Kidney glomerular epithelial cell (primary cell): ENCODE measurements around the gene SLC25A36.

ENCODE experiments used
- DNase-seq: peaks from one replicate; lab custom pipeline; 2025; lab: John Stamatoyannopoulos, UW

SLC25A36 gene, protein sequence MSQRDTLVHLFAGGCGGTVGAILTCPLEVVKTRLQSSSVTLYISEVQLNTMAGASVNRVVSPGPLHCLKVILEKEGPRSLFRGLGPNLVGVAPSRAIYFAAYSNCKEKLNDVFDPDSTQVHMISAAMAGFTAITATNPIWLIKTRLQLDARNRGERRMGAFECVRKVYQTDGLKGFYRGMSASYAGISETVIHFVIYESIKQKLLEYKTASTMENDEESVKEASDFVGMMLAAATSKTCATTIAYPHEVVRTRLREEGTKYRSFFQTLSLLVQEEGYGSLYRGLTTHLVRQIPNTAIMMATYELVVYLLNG

DNA sequence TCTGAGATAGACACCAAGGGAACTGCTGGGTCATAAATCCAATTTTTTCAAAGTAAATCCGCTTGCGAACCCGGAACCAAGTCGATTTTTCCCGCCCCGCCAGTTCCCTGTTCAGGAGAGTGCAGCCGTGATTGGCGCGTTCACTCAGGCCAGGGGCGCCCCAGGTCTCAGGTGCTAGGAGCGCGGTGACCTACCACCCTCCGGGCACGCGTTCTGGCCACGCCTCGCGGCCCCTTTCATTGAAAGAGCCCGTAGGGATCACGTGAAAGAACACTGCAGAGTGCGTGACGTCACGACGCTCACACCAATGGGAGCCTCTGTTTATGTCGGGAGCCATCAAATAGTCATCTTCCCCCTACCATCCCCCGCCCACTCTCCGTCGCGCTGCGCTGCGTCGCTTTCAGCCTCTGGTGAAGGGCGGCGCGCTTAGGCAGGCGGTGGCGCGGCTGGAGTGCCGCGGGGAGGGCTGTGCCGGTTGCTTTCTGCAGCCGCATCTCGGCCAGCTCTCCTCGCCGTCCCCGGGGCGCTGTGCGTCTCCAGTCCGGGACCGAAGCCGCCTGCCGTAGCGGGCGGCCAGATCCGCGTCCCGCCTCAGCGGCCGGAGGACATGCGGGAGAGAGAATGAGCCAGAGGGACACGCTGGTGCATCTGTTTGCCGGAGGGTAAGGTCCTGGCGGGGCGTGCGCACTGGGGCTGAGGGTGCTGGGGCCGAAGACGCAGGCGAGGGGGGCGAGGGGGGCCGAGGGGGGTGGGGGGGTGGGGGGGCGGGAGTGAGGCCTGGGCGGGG, at the start of gene SLC25A36:
Gene SLC25A36 (plus strand): TSS at position 403 of the 787 bp plus-strand sequence. CDS start 219 bp downstream, at position 622.
- peak; percentile 90 for DNase-seq

DNA sequence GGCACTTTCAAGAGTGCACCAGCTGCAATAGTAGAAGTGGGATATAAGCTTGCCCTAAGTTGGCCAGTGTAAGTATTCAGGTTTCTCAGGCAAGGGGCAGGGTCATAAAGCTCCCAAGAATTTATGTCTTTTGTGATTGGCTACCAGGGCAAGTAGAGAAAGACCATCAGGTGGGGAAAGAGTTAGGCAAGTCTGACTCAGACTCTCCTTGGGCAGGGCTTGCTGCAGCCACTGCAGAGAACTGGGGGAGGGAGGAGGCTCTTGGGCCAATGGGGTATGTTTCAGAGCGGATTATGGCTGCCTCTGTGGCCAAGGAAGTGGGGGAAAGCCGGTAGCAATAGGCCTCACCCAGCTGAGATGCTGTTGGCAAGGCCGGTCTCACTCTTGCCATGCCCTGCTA, 44.6 kb upstream of the SLC25A36 start:
- DNase-seq: no peak

DNA sequence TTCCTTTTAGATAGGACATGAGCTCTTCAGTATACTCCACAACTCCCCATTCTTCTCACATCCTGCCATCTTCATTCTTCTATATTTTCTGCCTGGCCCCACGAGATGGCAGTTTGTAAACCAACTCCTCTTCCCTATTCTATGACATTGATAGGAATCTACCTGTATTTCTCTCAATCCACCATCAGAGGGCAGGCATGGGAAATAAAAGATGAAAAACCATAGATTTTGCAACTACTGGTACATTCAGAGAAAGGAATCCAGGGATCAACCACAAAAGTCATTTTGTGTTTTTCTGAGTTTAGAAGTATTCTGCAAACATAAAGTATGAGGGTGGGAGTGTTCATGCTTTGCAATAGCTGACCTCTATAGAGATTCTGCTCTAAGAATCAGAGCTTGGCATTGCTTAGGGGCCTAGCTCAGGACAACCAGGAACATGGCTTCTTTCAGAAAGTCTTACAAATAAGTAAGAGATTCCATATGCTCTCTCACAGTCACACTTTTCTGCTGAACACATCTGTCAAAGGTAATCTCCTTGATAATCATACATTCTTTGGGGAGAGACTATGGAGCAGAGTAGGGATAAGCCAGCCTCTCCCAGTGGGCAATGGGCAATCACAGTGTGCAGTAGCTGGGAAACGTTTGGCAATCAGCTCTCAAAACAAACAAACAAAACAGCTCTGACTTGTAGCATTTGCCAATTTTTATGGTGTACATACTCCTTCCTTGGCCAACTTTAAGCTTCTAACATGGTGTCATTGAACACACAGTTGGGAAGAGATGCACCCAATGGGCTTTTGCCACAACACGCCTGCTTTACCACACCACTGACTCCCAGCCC, 43.1 kb upstream of the SLC25A36 start:
- peak; percentile 86 for DNase-seq

DNA sequence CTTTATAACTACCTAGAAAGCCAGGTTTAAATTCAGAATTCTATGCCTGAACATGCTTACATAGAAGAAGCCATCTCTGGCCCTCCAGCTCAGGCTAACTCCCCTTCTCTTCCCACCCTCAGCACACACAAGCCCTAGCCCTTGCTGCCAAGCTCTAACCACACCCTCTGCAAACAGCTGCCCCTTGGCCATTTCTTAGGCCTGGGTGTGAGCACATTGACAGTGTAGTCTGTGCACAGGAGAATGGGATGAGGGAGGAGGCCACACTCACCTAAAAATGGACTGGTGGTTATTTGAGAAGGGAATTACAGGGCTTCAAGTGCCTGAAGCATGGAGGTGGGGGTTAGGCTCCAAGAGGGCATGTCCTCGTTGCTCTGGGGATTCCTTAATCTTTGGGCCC, 42.3 kb upstream of the SLC25A36 start:
- DNase-seq: no peak

DNA sequence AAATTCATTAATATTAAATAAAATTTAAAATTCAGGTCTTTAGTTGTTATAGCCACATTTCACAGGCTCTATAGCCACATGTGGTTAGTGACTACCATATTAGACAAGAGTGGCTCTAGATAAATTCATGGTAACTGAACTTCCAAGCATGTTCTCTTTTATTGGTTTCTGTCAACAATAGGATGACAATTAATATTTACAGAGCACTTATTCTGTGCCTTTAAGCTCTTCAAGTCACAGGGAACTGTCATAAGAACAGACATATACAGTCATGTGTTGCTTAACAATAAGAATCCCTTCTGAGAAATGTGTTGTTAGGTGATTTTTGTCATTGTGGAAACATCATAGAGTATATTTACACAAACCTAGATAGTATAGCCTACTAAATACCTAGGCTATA, 38.8 kb upstream of the SLC25A36 start:
- DNase-seq: no peak

DNA sequence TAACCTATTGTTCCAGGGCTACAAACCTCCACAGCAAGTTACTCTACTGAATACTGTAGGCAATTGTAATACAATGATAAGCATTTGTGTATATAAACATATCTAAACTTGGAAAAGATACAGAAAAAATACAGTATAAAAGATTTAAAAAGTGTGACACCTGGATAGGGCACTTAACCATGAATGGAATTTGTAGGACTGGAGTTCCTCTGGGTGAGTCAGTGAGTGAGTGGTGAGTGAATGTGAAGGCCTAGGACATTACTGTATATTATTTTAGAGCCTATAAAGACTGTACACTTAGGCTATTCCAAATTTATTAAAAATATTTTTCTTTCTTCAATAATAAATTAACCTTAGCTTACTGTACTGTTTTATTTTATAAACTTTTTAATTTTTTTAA, 38.4 kb upstream of the SLC25A36 start:
- peak; percentile 55 for DNase-seq

DNA sequence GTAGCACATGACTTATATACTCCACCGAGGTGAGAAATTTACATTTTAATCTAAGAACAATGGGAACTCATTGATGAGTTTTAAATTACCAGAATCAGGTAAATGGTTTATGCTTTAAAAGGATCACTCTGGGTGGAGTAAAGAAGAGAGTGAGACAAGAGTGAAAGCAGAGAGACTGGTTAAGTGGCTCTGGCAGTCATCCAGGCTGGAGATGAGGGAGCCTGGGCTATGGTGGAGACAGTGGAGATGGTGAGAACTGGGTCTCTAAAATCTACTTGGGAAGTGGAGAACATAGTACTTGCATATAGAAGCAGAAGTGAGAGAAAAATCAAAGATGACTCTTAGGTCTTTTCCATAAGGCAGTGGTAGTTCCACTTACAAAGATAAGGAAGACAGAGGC, 37.1 kb upstream of the SLC25A36 start:
- DNase-seq: no peak

DNA sequence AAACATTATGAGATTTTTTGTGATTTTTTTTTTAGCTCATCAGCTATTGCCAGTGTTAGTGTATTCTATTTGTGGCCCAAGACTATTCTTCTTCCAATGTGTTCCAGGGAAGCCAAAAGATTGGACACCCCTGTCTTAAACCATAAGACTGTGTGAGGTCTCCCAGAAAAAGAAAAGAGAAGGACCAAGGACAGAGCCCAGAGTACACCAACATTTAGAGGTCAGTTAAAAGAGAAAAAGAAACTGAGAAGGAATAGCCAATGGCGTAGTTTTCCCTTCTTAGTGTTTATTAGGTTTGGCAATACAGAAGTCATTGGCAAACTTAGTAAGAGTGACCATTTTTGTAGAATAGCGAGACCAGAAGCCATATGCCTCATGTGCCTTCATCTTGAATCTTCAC, 36.1 kb upstream of the SLC25A36 start:
- DNase-seq: no peak

DNA sequence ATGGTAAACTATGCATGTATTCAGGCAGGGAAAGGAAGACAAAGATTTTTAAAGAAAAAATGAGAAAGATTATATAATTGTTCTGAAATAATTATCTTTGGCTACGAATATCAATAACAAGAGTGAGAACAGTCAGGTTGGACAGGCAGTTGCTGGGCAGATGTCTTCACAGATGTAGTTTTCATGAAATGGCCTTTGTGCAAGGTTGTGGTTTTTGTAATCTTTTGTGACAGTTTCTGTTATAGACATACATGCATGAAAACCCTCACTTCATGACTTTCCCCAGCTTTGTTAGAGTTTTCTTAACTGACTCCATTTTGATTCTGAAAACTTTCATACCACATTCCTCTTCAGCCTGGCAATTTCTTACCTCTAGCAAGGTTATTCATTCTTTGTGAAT, 34.9 kb upstream of the SLC25A36 start:
- no peak for DNase-seq

DNA sequence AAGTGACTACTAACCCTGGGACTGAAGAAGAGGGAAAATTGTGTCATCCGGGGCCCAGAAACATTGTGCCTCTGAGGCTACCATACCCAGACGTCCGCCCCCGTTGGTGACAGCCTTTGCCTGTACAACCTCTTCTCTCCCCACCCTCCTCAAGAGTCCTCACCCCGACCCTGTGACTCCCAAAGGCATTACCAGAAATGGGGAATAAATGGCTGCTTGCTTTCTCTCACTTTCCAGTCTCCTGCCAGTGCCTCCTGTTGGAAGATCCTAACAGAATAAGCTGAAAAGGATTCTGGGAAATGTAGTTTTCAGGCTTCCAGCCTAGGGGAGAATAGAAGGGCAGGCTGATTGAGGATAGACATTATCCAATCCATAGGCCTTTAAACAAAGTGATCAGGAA, 30.8 kb upstream of the SLC25A36 start:
- DNase-seq: no peak

DNA sequence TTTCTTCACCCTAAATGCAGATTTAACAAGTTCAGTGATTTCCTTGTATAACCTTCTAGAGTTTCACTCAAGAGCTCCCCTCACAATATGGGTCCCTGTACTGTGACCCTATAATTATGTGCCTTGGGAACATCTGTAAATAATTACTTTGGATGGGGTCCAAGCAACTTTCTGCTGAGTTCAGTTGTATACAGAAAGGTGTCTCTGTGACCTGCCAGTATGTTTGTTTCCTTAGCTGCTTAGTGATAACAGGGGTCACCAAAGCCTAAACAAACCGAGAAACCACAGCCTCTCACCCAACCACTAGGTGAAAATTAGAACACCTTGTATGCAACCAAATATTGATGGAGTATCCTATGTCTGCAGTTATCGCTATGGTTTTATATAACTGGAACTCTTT, 29.8 kb upstream of the SLC25A36 start:
- DNase-seq: no peak

DNA sequence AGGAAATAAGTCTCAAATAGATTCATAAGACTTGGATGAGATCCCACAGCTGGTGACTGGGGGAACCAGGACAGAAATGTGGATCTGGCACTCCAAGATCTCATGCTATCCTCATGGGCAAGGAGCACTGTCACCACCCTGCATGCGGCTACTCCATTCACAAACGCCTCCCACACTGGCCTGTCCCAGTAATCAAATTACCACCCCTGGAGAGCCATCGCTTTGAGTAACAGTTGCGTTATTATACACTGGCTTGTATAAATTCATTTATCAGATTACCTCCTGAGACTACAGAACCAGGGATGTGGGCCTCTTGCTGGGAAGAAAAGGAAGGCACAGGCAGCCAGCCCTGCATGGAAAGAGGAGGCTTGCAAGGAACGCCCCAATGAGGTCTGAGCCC, 27.9 kb upstream of the SLC25A36 start:
- no peak for DNase-seq

DNA sequence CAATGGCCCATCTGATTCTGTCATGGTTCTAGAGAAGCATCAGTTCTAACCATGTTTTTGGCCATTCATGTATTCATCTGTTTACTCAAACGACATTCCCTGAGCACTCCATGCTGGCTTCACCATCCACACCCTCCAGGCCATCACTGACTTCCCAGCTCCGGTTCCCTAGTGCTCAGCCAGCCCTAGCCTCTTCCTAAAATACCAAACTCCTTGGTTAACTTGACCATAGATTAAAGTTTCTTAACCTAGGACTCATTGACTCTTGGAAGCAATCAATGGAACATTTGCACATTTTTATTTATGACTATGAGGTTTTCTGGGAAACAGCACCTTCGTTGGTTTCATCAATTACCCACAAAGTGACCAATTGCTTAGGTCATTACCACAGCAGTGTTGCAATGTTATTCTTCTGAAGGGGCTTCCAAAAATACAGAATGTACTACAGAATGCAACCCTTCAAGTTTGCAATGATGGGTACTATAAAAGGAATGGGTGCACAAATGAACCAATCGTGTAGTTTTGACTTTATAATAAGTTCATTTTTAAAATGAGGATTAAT, 27.2 kb upstream of the SLC25A36 start:
- no peak for DNase-seq

DNA sequence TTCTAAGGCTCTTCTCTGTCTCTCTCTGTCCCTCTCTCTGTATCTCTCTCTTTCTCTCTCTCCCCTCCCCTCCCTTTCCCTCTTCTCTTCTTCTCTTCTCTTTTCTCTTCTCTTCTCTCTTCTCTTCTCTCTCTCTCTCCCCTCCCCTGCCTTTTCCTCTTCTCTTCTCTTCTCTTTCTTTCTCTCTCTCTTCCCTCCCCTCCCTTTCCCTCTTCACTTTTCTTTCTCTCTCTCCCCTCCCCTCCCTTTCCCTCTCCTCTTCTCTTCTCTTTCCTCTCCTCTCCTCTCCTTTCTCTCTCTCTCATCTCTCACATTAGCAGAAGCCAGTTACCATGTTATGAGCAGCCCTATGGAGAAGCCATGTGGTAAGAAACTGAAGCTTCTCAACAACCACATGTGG, 25.0 kb upstream of the SLC25A36 start:
- no peak for DNase-seq

DNA sequence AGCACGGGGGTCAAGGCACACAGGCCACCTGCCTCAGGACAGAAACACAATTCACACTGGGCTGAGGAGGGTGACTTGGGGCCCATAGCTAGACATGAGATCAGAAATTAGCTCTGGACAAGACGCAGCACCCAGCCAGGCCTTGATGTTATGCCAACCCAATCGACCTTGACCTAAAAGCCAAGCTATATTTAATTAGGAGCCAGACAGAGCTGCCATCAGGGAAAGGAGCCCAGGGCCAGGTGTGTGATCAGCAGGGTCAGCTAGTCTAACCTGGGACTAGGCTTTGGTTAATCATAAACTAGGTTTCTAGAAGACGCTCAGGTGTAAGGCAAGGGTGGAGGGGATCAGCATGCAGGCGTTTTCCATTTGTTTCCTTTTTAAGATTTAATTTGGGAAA, 23.9 kb upstream of the SLC25A36 start:
- DNase-seq: no peak

DNA sequence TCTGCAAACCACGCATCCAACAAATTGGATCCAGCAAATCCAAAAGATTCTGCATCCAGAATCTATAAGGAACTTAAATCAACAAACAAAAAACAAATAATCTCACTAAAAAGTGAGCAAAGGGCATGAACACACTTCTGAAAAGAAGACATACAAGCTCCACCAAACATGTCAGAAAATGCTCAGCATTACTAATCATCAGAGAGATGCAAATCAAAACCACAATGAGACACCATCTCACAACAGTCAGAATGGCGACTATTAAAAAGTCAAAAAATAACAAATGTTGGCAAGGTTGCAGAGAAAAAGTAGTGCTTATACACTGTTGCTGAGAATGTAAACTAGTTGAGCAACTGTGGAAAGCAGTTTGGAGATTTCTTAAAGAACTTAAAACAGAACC, 21.6 kb upstream of the SLC25A36 start:
- no peak for DNase-seq

DNA sequence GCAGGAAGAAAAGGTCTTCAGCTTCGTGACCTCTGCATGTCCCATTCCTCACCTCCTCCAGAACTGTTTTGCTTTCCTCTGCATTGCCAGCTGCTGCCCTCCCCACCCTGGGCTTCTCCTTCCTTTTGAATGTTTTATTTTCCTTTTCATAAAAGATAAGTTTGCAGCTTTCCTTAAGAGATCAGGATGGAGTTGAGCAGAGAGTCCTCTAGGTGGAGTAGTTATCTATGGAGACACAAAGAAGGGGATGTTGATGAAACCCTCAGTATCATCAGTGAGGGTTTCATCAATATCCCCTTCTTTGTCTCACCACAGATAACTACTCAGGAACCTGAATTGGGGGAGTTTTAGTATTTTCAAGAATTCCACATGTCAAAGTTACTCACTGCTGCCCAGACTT, 19.0 kb upstream of the SLC25A36 start:
- peak; percentile 26 for DNase-seq

DNA sequence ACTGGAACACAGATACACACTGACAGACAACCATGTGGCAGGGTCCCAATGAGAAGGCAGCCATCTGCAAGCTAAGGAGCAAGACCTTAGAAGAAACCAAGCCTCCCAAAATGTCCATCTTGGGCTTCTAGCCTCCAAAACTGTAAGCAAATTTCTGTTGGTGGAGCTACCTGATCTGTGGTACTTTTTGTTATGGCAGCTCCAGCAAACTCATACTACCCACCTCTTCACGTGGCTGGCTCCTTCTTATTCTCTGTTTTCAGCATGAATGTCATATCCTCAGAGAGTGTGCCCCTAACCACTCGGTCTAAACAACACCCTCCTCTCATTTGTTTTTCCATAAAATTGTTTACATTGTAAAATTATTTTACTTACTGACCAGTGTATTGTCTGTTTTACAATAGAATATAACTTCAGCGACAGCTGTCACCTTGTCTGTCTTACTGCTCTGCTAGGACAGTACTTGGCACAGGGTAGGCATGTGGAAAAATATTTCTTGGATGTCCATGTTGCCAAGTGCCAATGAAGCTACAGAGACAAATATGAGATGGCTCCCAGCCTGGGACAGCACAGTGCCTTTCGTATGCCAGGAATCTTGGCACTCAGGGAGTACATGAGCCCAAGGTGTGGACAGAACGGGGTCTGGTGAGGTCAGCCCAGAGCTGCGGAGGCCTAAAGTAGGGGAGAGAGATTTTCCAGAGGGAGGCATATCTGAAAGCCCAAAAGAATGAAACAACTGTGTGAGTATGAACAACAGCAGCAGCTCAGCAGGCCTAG, 17.4 kb upstream of the SLC25A36 start:
- no peak for DNase-seq

DNA sequence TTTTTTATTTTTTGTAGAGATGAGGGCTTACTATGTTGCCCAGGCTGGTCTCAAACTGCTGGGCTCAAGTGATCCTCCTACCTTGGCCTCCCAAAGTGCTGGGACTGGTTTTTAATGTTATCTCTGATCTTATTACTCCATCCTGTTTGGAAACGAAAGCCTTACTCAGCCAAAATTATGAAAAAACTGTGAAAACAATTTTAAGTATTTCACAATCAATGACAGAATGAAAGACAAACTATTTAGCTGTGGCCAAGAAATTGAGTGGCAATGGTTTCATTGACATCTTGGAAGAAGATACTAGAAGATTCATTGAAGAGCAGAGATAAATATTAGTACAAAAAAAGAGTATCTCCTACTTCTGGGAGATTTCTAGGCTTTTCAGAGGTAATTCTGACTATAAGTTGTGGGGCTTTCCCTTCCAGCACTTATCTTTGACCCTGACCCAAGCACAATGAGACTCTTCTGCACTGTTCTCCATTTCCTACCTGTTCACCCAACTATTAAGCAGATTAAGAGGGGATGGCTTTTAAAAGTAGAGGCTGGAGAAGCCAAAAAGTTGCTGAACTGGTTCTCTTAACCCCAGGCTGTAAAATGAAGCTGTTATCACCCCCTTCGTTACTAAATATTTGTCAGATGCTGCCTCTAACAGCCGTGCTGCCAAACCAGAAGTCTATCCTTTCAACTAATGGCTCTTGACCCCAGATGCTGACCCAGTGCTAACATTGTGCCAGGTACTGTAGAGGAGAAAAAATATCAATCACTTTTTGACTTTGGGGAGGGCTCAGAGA, 14.2 kb upstream of the SLC25A36 start:
- no peak for DNase-seq

DNA sequence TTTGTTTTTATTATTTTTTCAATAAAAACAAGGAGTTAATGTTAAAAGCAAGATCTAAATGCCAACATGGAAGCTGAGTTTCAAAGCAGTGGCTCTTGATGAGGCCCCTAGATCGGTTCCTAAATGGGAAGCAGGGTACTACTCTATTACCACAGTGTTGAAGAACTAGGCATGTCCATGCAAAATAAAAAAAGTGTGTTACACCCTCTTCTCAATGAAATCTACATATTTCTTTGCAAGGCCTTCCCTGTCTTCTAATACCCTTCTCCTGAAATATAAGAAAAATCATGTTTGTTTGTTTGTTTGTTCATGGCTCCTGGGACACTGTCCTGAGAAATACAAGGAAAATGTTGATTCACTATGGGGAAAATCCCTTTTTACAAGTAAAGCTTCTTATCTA, 12.2 kb upstream of the SLC25A36 start:
- no peak for DNase-seq

DNA sequence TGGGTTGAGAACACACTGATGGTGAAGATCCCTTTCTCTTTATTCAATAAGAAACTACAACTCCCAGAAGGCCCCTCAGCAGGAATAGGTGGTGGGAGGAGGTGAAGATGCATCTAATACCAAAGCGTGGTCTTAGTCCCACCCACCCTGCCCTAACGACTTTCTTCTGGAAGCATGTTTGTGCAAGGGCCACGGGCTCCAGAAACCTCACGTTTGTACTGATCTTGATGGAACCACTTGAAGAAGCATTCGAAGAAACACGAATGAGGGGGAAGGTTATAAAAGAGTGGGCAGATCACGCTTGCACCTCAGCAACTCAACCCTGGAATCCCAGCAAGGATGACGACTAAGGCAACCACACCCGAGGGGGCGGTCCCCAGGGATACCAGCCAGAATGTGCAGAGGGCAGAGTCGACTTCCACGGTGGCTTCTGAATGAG, 10.6 kb upstream of the SLC25A36 start:
- DNase-seq: no peak
